H1 (cell line): ENCODE data around the gene PTH1R. TPM values are rescaled to one million over a fixed set of nuclear protein-coding genes. Genes with fewer than 3 reads are reported as not detected.

Experiments
- BACH1 ChIP-seq: IDR thresholded peaks from 2 replicates; pipeline ENCODE4 v1.6.1; 2012; ENCODE audit warnings: low read length, improper control_type of control experiment
- RAD21 ChIP-seq, 2 experiments: IDR thresholded peaks in 1 of 2; conservative IDR thresholded peaks in 1 of 2; 2 replicates each; pipeline ENCODE4 v1.6.1; 2011; ENCODE audit warnings: low read depth in 2 of 2, low read length in 2 of 2, improper control_type of control experiment in 1 of 2, inconsistent platforms in 1 of 2, mild to moderate bottlenecking in 1 of 2, moderate library complexity in 1 of 2
- polyA plus RNA-seq, 7 experiments: library from polyadenylated mRNA; depleted of rRNA in 3 of 7; stranded (reverse) in 5 of 7; unstranded in 2 of 7; fragments of >200 nt in 5 of 7; fragments of 200-250 nt in 2 of 7; gene quantifications; 1 replicate in 5 of 7; 2 replicates in 1 of 7; 4 replicates in 1 of 7; pipeline versions ENCODE4 v1.2.1 to v1.2.3, GENCODE V29; 2011 to 2013; ENCODE audit warnings: missing spikeins in 2 of 7, mixed read lengths in 2 of 7
- total RNA-seq: library from RNA; stranded (reverse); fragmentation: NEBNext Ultra II Directional; extraction: Animal tissue kit (Norgen Biotek cat#: 25700); gene quantifications from 2 replicates; pipeline ENCODE4 v1.2.1, GENCODE V29; 2021

PTH1R gene
- total and polyA plus RNA-seq, 2 of the 8 experiments (the other 6 are each of a cell fraction or from before 2014, with no cell fraction given) = 0.57 to 1.5 TPM

- TF ChIP-seq RAD21 (IDR thresholded peaks at IDR 0.05 in 1 of 2, conservative IDR thresholded peaks at IDR 0.05 in 1 of 2; ENCODE audit: low read depth in 2 of 2, low read length in 2 of 2) (no peak), BACH1 (no peak)
These were observed 11.4 kb upstream of the PTH1R start (continued) for GRCh38 chr3:46866032-46866595.
